GM12874 (cell line): ENCODE measurements around the gene UCKL1.

ENCODE experiments used
- TF ChIP-seq, protein P1 (sequence below): IDR thresholded peaks from 2 replicates; pipeline ENCODE4 v1.5.1; 2011; ENCODE audit warnings: low read depth, mild to moderate bottlenecking, control low read depth, low read length, moderate library complexity; ENCODE audit not compliant: insufficient read depth

UCKL1 gene

GRCh38 chr20:63955827-63956663, at the start of gene UCKL1:
TSS of gene UCKL1 (minus strand) at chr20:63956416. CDS start at chr20:63956372, 44 bp downstream.
- TF ChIP-seq, protein P1, sequence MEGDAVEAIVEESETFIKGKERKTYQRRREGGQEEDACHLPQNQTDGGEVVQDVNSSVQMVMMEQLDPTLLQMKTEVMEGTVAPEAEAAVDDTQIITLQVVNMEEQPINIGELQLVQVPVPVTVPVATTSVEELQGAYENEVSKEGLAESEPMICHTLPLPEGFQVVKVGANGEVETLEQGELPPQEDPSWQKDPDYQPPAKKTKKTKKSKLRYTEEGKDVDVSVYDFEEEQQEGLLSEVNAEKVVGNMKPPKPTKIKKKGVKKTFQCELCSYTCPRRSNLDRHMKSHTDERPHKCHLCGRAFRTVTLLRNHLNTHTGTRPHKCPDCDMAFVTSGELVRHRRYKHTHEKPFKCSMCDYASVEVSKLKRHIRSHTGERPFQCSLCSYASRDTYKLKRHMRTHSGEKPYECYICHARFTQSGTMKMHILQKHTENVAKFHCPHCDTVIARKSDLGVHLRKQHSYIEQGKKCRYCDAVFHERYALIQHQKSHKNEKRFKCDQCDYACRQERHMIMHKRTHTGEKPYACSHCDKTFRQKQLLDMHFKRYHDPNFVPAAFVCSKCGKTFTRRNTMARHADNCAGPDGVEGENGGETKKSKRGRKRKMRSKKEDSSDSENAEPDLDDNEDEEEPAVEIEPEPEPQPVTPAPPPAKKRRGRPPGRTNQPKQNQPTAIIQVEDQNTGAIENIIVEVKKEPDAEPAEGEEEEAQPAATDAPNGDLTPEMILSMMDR, result no peak

GRCh38 chr20:64005394-64005793, 49.2 kb upstream of the UCKL1 start:
- TF ChIP-seq, protein P1, result no peak

DNA sequence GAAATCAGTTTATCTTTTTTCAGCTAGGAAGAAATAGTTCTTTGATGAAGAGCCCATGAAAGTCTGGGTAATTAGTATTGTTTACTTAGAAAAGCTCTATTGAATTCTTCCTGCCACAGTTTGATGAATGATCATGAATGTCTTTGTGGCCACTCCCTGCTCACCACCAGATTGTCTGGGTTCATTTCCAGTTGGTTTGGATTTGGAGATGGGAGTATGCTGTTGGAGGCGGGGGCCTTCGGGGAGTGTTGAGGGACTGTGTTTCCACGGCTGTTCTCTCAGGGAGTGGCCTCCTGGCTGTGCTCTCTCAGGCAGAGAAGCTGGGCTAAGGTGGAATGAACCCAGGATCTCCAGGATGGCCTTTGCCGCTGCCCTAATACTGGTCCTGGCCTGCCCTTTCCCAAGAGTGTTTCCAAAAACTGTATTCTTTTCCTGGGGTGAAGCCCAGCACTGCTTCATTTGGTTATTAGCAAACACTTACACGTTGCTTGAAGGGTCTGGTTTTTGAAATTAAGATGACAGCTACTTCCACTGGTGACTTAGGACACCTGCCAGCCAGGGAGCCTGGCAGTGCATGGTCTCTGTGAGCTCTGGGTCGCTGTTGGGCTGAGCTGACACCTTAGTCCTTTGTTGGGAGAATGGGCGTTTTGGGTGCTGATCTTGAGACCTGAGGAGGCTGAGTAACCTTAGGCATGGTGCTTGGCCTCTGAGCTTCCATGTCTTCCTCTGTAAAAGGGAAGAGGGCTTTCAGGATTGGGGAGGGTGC, 47.9 kb upstream of the UCKL1 start:
- TF ChIP-seq, protein P1, result no peak

DNA sequence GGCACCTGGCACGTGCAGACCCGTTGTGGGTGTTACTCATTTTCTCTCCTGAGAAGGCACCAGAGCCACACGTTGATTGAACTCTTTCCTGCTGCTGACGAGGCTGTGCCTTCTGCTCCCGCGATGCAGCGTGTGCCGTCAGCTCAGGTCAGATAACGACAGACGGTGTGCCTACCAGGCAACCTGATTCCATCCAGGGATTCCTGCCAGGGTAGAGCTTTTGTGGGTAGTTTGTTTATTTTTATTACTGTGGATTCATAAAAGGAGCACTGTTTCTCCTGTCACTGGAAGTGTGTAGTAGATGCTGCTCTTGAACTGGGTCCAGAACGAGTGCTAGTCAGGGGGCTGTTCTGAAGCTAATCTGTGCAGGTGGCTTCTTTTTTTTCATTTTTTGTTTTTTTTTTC, 45.4 kb upstream of the UCKL1 start:
- TF ChIP-seq, protein P1, result no peak

DNA sequence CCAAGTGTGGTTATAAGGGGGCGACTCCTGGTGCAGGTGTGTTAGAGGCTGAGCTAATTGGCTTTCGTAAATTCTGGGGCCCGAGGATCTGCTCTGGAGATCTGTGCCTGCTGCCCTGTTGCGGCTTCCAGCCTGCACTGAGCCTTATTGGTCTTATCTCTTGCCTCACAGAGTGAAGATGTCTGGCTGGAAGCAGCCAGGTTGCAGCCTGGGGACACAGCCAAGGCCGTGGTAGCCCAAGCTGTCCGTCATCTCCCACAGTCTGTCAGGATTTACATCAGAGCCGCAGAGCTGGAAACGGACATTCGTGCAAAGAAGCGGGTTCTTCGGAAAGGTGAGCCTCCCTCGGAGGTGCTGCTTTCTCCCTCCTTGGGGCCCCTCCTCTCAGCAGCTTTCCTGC, 44.7 kb upstream of the UCKL1 start:
- TF ChIP-seq, protein P1, result no peak

DNA sequence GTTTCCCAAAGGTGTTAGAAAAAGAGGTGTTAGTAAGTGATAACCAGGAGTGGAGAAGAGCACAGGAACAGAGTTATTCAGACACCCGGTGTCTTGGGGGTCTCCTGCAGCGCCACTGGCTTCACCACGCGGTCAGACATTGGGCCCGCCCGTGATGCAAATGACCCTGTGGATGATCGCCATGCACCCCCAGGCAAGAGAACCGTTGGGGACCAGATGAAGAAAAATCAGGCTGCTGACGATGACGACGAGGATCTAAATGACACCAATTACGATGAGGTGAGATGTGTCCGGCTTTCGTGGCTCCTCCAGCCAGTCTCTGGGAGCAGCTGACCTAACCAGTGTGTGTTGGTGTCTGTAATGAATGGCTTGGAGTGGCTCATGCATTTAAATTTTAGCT, 26.7 kb upstream of the UCKL1 start:
- TF ChIP-seq, protein P1, result no peak

DNA sequence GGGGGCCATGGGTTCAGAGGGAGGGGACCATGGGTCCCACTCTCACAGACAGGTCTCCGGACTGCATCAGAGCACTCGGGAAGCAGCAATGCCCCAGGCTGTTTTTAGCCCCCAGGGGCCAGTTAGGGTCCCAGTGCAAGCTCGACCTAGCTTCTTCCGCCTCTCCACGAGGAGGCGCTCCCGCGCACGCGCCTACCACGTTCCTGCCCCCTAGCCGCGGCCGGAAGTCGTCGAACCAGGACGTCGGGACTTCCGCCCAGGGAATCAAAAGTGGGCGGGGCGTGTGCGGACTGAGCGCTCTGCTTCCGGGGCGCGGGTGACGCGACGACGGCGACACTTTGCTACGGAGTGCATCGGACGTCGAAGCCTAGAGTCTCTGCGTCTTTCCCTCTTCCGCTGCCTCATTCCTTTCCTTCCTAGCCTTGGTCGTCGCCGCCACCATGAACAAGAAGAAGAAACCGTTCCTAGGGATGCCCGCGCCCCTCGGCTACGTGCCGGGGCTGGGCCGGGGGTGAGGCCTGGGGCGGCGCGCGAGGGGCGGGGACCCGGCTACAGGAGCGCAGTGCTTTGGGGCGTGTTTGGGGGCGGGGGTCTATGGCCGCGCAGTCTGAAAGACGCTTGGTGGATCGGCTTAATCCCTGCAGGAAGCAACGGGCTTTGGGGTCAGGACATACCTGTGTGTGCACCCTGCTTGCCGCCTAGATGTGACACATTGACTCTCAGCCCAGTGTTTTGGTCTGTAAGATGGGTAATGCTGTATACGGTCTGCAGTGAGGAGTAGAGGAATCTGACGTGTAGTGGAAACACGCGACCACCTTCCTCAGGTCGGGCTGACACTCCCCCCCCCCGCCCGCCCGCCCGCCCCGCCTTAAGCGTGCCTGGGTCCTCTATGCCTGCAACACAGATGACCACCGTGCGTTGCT, 24.9 kb upstream of the UCKL1 start, which contains the start of gene PRPF6:
Gene PRPF6 (plus strand): TSS at position 327 of the 923 bp plus-strand sequence. CDS start 114 bp downstream, at position 441.
- TF ChIP-seq, protein P1, result peak; percentile 95
